HepG2 (cell line): ENCODE data around the gene CIAPIN1. TPM values are rescaled to one million over a fixed set of nuclear protein-coding genes. Genes with fewer than 3 reads are reported as not detected.

Source experiments
- AHR ChIP-seq: IDR thresholded peaks from 2 replicates; pipeline ENCODE4 v1.6.1; 2018; ENCODE audit warnings: missing genetic modification reagents, missing compliant biosample characterization
- ATF1 ChIP-seq: IDR thresholded peaks from 2 replicates; pipeline ENCODE4 v1.6.1; 2016; ENCODE audit warnings: mild to moderate bottlenecking, control low read depth
- EHMT2 ChIP-seq: fragments of 200-600 bp; sonication (generic); IDR thresholded peaks from 2 replicates; pipeline ENCODE4 v1.7.0; 2017; ENCODE audit warnings: antibody characterized with exemption, low read depth, low read length, borderline replicate concordance
- MAFF ChIP-seq: IDR thresholded peaks from 2 replicates; pipeline ENCODE4 v1.6.1; 2011; ENCODE audit warnings: low read depth, low read length, improper control_type of control experiment
- MAZ ChIP-seq, 2 experiments: sonication (generic) in 1 of 2; formaldehyde crosslinking in 1 of 2; IDR thresholded peaks; 2 replicates each; pipeline versions ENCODE4 v1.5.0 to v1.6.1; 2012 to 2020; ENCODE audit warnings: low read depth in 2 of 2, mild to moderate bottlenecking in 2 of 2, borderline replicate concordance in 1 of 2, improper control_type of control experiment in 1 of 2, low read length in 1 of 2, missing genetic modification reagents in 1 of 2, moderate library complexity in 1 of 2
- MBD4 ChIP-seq: IDR thresholded peaks from 2 replicates; pipeline ENCODE4 v1.6.1; 2012; ENCODE audit warnings: low read length, inconsistent platforms, borderline replicate concordance
- PATZ1 ChIP-seq: sonication (generic); formaldehyde crosslinking; IDR thresholded peaks from 2 replicates; pipeline ENCODE4 v1.4.0; 2020; ENCODE audit warnings: missing genetic modification reagents
- POLR2AphosphoS2 ChIP-seq: IDR thresholded peaks from 2 replicates; pipeline ENCODE4 v1.6.1; 2011; ENCODE audit warnings: low read depth, low read length, improper control_type of control experiment
- RXRB ChIP-seq: IDR thresholded peaks from 2 replicates; pipeline ENCODE4 v1.6.1; 2016; ENCODE audit warnings: borderline replicate concordance, missing genetic modification reagents, missing compliant biosample characterization
- ZNF503 ChIP-seq: sonication (generic); formaldehyde crosslinking; IDR thresholded peaks from 2 replicates; pipeline ENCODE4 v1.4.0; 2020; ENCODE audit warnings: missing genetic modification reagents
- ZNF510 ChIP-seq: sonication (generic); formaldehyde crosslinking; IDR thresholded peaks from 2 replicates; pipeline ENCODE4 v1.4.0; 2020; ENCODE audit warnings: low read depth, mild to moderate bottlenecking, missing genetic modification reagents
- ZNF597 ChIP-seq: sonication (generic); formaldehyde crosslinking; IDR thresholded peaks from 2 replicates; pipeline ENCODE4 v1.5.0; 2020; ENCODE audit warnings: missing genetic modification reagents
- ZNF678 ChIP-seq: sonication (generic); formaldehyde crosslinking; IDR thresholded peaks from 2 replicates; pipeline ENCODE4 v1.4.0; 2020; ENCODE audit warnings: mild to moderate bottlenecking, missing genetic modification reagents
- polyA plus RNA-seq, 8 experiments: library from polyadenylated mRNA; depleted of rRNA in 3 of 8; stranded (reverse) in 7 of 8; unstranded in 1 of 8; fragments of >200 nt; fragmentation: Illumina TruSeq in 4 of 8; extraction: Trizol in 4 of 8; gene quantifications; 2 replicates each; pipeline versions ENCODE4 v1.2.1 to v1.2.3, GENCODE V29; 2011 to 2016; ENCODE audit warnings: low read depth in 4 of 8, missing spikeins in 1 of 8, mixed read lengths in 1 of 8; ENCODE audit not compliant: insufficient read depth in 1 of 8
- total RNA-seq, 5 experiments: library from RNA; depleted of rRNA; stranded (reverse); fragments of >200 nt; fragmentation: Illumina TruSeq; extraction: Trizol; gene quantifications; 2 replicates each; pipeline ENCODE4 v1.2.3, GENCODE V29; 2016; ENCODE audit warnings: low read depth in 1 of 5
- TF ChIP-seq, protein P1 (sequence below): sonication (generic); formaldehyde crosslinking; IDR thresholded peaks from 2 replicates; pipeline ENCODE4 v1.4.0; 2020; ENCODE audit warnings: mild to moderate bottlenecking, missing genetic modification reagents

CIAPIN1 gene
- total and polyA plus RNA-seq, 2 of the 13 experiments (the other 11 are each of a cell fraction or from before 2014, with no cell fraction given), result 69.3 to 89.7 TPM

DNA sequence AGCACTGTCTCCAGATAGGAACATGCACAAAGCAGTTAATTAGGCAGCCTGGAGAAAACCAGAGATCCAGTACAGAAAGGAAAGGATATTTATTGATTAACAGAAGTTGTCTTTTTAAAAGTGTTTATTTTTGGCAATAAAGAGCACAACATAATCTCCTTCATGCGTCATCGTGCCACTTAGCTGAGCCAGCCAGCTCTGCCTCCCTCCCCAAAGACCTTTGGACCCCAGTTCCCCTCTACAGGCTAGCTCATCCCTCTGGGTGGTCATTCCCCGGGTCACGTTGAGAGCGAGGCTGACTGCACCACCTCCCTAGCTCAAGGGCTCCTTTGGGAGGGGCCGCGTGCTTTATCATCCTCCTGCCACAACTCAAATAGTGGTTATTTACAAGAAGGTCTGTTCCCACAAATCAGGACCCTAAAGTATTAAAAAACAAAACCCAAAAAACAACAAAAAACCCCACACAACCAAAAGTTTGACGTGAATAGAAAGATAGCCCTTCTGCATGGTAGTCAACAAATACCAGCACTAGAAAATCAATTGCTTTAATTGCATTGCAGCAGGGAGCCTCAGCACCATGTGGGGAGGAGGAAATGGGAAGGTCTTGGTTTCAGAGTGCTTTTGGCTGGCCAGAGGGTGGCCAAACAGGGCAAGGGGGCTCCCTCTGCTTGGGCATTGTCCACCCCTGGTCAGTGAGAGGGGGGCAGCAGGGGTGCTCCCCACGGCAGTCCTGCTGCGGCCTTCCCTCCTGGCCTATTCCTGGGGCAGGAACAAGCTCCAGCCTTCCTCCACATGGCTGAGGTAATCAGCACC lies 24.9 kb upstream of the CIAPIN1 start (continued):
- TF ChIP-seq, protein P1, sequence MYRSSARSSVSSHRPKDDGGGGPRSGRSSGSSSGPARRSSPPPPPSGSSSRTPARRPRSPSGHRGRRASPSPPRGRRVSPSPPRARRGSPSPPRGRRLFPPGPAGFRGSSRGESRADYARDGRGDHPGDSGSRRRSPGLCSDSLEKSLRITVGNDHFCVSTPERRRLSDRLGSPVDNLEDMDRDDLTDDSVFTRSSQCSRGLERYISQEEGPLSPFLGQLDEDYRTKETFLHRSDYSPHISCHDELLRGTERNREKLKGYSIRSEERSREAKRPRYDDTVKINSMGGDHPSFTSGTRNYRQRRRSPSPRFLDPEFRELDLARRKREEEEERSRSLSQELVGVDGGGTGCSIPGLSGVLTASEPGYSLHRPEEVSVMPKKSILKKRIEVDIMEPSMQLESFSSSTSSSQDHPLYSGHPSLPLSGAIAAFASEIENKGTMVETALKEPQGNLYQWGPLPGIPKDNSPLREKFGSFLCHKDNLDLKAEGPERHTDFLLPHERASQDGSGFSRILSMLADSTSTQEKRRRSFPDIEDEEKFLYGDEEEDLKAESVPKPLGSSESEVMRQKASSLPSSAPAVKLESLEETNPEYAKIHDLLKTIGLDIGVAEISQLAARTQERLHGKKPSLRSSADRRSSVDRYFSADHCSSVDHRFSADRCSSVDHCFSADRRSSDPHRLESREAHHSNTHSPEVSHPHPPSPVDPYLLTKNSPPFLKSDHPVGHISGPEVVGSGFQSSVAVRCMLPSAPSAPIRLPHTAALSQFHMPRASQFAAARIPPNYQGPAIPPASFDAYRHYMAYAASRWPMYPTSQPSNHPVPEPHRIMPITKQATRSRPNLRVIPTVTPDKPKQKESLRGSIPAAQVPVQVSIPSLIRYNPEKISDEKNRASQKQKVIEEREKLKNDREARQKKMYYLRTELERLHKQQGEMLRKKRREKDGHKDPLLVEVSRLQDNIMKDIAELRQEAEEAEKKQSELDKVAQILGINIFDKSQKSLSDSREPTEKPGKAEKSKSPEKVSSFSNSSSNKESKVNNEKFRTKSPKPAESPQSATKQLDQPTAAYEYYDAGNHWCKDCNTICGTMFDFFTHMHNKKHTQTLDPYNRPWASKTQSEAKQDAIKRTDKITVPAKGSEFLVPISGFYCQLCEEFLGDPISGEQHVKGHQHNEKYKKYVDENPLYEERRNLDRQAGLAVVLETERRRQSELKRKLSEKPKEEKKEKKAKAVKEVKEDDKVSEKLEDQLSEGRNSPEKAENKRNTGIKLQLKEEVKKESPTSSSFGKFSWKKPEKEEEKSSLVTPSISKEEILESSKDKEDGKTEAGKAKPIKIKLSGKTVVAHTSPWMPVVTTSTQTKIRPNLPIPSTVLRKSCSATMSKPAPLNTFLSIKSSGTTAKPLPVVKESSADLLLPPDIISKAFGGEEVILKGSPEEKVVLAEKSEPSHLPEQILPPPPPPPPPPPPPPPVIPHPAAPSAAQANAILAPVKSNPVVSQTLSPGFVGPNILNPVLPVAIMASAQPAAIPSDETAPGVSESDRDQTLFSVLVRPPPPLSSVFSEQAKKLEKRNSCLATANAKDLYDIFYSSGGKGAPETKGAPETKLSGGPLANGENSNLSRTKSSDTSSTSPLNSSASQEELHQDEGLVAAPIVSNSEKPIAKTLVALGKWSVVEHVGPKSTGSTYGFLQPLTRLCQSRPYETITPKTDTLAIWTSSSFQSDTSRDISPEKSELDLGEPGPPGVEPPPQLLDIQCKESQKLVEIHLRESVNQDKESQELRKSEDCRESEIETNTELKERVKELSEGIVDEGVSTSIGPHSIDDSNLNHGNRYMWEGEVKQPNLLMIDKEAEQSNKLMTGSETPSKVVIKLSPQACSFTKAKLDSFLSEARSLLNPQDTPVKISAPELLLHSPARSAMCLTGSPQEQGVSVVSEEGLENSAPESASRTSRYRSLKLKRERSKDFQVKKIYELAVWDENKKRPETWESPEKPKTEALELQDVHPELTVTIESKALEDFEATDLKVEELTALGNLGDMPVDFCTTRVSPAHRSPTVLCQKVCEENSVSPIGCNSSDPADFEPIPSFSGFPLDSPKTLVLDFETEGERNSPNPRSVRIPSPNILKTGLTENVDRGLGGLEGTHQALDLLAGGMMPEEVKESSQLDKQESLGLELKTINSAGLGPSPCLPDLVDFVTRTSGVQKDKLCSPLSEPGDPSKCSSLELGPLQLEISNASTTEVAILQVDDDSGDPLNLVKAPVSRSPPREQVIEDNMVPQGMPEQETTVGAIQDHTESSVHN (CRISPR knock-in tag), result no peak
- TF ChIP-seq ZNF597 (CRISPR knock-in tag) (no peak), EHMT2 (no peak), AHR (CRISPR knock-in tag) (no peak), MAFF (no peak), ATF1 (CRISPR knock-in tag) (peak; percentile 57; the same call in 1 of the 2 replicates), ZNF510 (CRISPR knock-in tag) (no peak), RXRB (CRISPR knock-in tag) (peak; percentile 81), POLR2AphosphoS2 (no peak; the same call in 1 of the 2 replicates), MBD4 (no peak; the same call in 1 of the 2 replicates), ZNF503 (CRISPR knock-in tag) (no peak; the same call in 1 of the 2 replicates), PATZ1 (peak; percentile 93), ZNF678 (CRISPR knock-in tag) (no peak), MAZ (IDR thresholded peaks at IDR 0.05; ENCODE audit: borderline replicate concordance, low read depth, low read length) (peak; percentile 83), MAZ (CRISPR knock-in tag; IDR thresholded peaks at IDR 0.05; ENCODE audit: low read depth) (peak; percentile 60)
